Pancreas (tissue), 10 donors: ENCODE data around the gene HOXB5. TPM values are rescaled to one million over a fixed set of nuclear protein-coding genes. Genes with fewer than 3 reads are reported as not detected.

ENCODE experiments used
- ATAC-seq, 4 donors: fragments of 200-7000 bp; cut with Tn5 transposase; one replicate each; pipeline versions ENCODE4 v1.8.0 to v1.9.1; 2020; ENCODE audit warnings: mild to moderate bottlenecking in 4 of 4, moderate library complexity in 4 of 4
- DNase-seq, 6 donors: peaks; one replicate each; pipeline ENCODE4 v3.0.0-alpha.2; 2020
- FAIRE-seq: peaks from 2 replicates; lab custom pipeline; 2012; peaks lifted over from hg19 to GRCh38; lab: Jason Lieb, UNC
- H3K27ac ChIP-seq, 4 donors: fragments of 200-600 bp; sonication (generic); 1 replicate in 3 of 4; 2 replicates in 1 of 4; pipeline versions ENCODE4 v1.5.0 to v1.8.0; 2020
- H3K27me3 ChIP-seq, 4 donors: fragments of 200-600 bp; one replicate each; pipeline ENCODE4 v1.8.0; 2021
- H3K36me3 ChIP-seq, 3 donors: fragments of 200-600 bp; sonication (generic) in 1 of 3; one replicate each; pipeline versions ENCODE4 v1.5.0 to v1.8.0; 2020 to 2021
- H3K4me1 ChIP-seq, 3 donors: fragments of 200-600 bp; one replicate each; pipeline ENCODE4 v1.8.0; 2021
- H3K4me3 ChIP-seq, 4 donors: fragments of 200-600 bp; sonication (generic) in 2 of 4; one replicate each; pipeline versions ENCODE4 v1.5.0 to v1.8.0; 2020 to 2021
- H3K9me3 ChIP-seq, 4 donors: fragments of 200-600 bp; one replicate each; pipeline ENCODE4 v1.8.0; 2021
- WGBS, 2 donors: extraction: QIAGEN DNeasy Blood & Tissue Kit; methylation state at CpG; one replicate each; pipeline ENCODE4 v1.1.7; 2013; 5-methylcytosine and 5-hydroxymethylcytosine counted together
- intact Hi-C, 3 donors: fragments of 100-400 bp; cut with DNase I; formaldehyde crosslinking; loops; one replicate each; pipeline versions ENCODE4 v1.11.1 to v1.14.2; 2022
- polyA plus RNA-seq, 2 donors: library from polyadenylated mRNA; stranded (reverse); fragments of 200-250 nt; gene quantifications; one replicate each; pipeline ENCODE4 v1.2.3, GENCODE V29; 2013
- total RNA-seq, 6 donors: library from RNA; stranded (reverse); fragmentation: NEBNext Ultra II Directional in 4 of 6; extraction: Animal tissue kit (Norgen Biotek cat#: 25700) in 4 of 6; gene quantifications; one replicate each; pipeline versions ENCODE4 v1.2.1 to v1.2.4, GENCODE V29; 2021 to 2023
- TF ChIP-seq, protein P1 (sequence below), 4 donors: fragments of 200-600 bp; sonication (generic) in 3 of 4; IDR thresholded peaks; one replicate each; pipeline versions ENCODE4 v1.5.0 to v1.8.0; 2021; ENCODE audit warnings: antibody characterized with exemption in 4 of 4
- donor health status: healthy with polysubstance abuse.
- donor health status: DM: no; HTN: no; CAD: no; lungs with moderate emphysema.
- donor health status: DM: no; HTN: no; CAD: no.
- donor health status: control.
- donor health status: control.
- donor health status: Bipolar disorder and iron deficiency.
- donor health status: DM: yes; HTN: yes; CAD: no.
- donor health status: DM: no; HTN: no; CAD: no.
- donor health status: DM: no; HTN: no; CAD: no.
- donor health status: DM: yes; HTN: yes; CAD: no.

The HOXB5 gene
- total and polyA plus RNA-seq, 8 donors = 0.19 to 1.0 (median 0.38) TPM

DNA sequence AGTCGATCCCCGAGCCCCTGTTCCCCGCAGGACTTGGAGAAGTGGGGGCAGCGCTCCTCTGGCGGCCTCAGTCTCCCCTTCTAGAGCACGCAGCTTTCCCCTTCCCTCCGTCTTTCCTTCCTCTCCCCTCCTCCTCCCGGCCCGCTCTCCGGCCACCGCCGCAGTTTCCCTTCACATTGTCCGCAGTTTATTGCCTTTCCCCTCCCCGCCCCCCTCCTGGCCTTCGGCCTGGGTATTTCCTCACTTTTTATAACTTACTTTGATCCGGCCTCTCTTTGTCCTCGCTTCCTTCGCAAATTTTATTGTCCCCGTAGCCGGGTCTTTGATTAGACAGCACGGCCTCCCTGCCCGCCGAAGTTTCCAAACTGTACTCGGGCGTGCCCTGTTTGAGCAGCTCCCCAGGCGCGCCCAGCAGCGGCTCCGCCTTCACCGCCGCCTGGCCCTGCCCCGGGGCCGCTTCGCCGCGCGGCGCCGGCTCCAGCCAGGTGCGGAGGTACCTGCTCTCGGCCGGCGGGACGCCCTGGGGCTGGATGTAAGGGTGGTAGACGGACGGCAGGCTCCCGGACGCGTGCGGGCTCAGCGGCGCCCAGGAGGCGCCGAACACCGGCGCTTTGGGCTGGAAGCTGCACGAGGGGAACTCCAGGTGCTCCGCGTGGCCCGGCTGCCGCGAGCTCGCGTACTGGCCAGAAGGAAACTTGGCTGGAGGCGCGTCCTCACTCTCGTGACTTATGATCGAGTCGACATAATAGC is 32.1 kb upstream of the HOXB5 start:
- intact Hi-C loops = no loop called here
- FAIRE-seq (no peak), DNase-seq (peak in 1 of 6 donors; percentile 78), ATAC-seq (peak; percentile 69 to 88 (median 78))
- 1% methylated on average over 67 to 69 of the region's 69 CpGs for WGBS, 2 donors
- TF ChIP-seq, protein P1, sequence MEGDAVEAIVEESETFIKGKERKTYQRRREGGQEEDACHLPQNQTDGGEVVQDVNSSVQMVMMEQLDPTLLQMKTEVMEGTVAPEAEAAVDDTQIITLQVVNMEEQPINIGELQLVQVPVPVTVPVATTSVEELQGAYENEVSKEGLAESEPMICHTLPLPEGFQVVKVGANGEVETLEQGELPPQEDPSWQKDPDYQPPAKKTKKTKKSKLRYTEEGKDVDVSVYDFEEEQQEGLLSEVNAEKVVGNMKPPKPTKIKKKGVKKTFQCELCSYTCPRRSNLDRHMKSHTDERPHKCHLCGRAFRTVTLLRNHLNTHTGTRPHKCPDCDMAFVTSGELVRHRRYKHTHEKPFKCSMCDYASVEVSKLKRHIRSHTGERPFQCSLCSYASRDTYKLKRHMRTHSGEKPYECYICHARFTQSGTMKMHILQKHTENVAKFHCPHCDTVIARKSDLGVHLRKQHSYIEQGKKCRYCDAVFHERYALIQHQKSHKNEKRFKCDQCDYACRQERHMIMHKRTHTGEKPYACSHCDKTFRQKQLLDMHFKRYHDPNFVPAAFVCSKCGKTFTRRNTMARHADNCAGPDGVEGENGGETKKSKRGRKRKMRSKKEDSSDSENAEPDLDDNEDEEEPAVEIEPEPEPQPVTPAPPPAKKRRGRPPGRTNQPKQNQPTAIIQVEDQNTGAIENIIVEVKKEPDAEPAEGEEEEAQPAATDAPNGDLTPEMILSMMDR (IDR thresholded peaks at IDR 0.05) = no peak
- Histone ChIP-seq H3K36me3 (no peaks in the 10 kb centered on the region), H3K27ac (no peak overlapping the region), H3K9me3 (no peaks in the 10 kb centered on the region), H3K27me3 (peaks cover 0 to 69% (median 26%) of the 10 kb centered on the region in 4 donors), H3K4me1 (peaks cover 8 to 15% (median 12%) of the 10 kb centered on the region in 3 donors), H3K4me3 (peak overlapping the region in 2 of 4 donors; percentile 26 to 33)

DNA sequence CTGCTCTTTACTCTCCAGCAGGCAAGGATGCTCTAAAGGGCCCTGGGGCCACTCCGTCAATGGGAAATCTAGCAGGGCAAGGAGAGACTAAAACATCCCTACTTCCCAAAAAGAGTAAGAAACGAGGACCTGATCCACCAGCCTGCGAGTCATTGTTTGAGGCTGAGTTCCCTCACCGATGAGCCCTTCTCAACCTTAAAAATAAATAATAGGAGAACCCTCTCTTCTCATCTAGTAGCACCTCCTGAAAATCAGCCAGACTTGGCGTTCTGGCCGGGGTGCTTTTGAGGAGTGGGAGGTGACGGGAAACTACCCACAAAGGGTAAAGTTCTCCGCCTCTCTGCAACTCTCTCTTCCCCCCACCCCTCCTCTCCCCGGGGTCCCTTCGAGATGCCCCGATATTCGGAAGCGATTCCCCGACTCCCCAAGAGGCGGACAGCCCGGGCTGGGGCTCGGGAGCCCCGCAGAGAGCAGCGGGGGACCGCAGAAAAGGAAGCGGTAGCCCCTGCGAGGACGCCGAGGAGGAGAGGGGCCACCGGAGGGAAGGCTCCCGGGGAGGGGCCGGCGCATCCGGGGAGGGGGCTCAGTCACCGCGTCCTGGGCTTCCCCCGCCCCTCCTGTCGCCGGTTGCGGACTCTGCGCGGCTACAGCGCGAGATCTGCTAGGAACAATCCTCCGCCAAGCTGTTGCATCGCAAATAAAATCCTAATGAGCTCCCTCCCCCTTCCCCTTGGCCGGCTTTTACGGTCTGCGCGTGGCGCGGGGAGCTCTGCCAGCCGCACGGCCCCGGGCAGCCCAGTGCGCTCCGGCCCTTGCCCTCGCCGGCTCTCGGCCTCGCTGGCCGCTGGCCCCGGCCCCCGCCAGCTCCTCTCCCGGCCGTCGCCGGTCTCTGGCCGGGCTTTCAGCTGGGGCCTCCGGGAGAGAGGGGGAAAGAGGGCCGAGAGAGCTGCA is 31.2 kb upstream of the HOXB5 start:
- DNase-seq (peak in 1 of 6 donors; percentile 62), FAIRE-seq (no peak), ATAC-seq (peak; percentile 33 to 58 (median 47))
- Histone ChIP-seq H3K27me3 (peaks cover 0 to 71% (median 26%) of the 10 kb centered on the region in 4 donors), H3K4me1 (peaks cover 8 to 15% (median 12%) of the 10 kb centered on the region in 3 donors), H3K4me3 (peak overlapping the region in 2 of 4 donors; percentile 26 to 33), H3K9me3 (no peaks in the 10 kb centered on the region), H3K36me3 (no peaks in the 10 kb centered on the region), H3K27ac (no peak overlapping the region)
- 3% methylated on average over 55 to 66 of the region's 66 CpGs for WGBS, 2 donors
- intact Hi-C loops = no loop called here
- TF ChIP-seq, protein P1 (IDR thresholded peaks at IDR 0.05) = no peak

DNA sequence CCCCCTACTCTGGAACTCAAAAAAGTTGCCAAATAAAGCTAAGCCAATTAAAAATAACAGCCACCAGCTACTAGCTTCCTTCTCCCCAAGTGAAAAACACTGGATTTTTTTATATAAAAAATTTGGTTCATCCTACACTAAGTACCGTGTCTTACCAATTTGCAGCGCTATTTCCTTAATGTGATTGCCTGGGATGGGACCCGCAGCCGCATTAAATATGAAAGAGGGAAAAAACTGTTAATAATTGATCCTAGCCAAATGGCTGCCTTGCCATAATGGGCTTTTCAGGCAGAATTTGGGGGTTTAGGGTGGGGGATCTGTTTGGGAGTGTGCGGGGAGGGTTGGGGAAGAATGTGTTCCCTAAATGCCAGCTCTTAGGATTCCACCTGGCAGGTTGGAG is 30.5 kb upstream of the HOXB5 start:
- Histone ChIP-seq H3K9me3 (no peaks in the 10 kb centered on the region), H3K27me3 (peaks cover 5 to 71% (median 24%) of the 10 kb centered on the region in 4 donors), H3K27ac (no peak overlapping the region), H3K4me1 (peaks cover 8 to 15% (median 12%) of the 10 kb centered on the region in 3 donors), H3K4me3 (no peak overlapping the region), H3K36me3 (no peaks in the 10 kb centered on the region)
- no peak for ATAC-seq
- 9 to 12% methylated on average over 5 of the region's 5 CpGs for WGBS, 2 donors
- DNase-seq = no peak
- intact Hi-C loops = no loop called here
- TF ChIP-seq, protein P1 (IDR thresholded peaks at IDR 0.05) = no peak
- no peak for FAIRE-seq

GRCh38 chr17:48623583-48623982 is 30.0 kb upstream of the HOXB5 start:
- 10 to 20% methylated on average over 4 of the region's 4 CpGs for whole genome bisulfite sequencing, 2 donors
- Histone ChIP-seq H3K4me1 (peaks cover 8 to 15% (median 12%) of the 10 kb centered on the region in 3 donors), H3K9me3 (no peaks in the 10 kb centered on the region), H3K4me3 (no peak overlapping the region), H3K36me3 (no peaks in the 10 kb centered on the region), H3K27ac (no peak overlapping the region), H3K27me3 (peaks cover 5 to 74% (median 22%) of the 10 kb centered on the region in 4 donors)
- ATAC-seq (no peak), DNase-seq (no peak), FAIRE-seq (no peak)
- TF ChIP-seq, protein P1 (IDR thresholded peaks at IDR 0.05) = no peak
- intact Hi-C loops = no loop called here
